GM21737 (cell line): ENCODE results near the gene BMP15.

Source experiments
- ATAC-seq: cut with Tn5 transposase; IDR thresholded peaks from one replicate; pipeline ENCODE4 v1.9.1; 2021; ENCODE audit warnings: mild to moderate bottlenecking, moderate library complexity; ENCODE audit not compliant: unreplicated experiment

The BMP15 gene

GRCh38 chrX:50910685-50911176 lies at the start of gene BMP15:
TSS of gene BMP15 (plus strand) at chrX:50910735. CDS start at chrX:50910784, 49 bp downstream.
- no peak for ATAC-seq

- ATAC-seq = no peak
Observed at GRCh38 chrX:50863471-50863870, 47.1 kb upstream of the BMP15 start.

GRCh38 chrX:50865311-50865710 lies 45.2 kb upstream of the BMP15 start:
- no peak for ATAC-seq

- ATAC-seq = no peak
Observed at GRCh38 chrX:50871922-50872453, 38.5 kb upstream of the BMP15 start.

- no peak for ATAC-seq
Observed at GRCh38 chrX:50874876-50875275, 35.7 kb upstream of the BMP15 start.

GRCh38 chrX:50876551-50876950 lies 34.0 kb upstream of the BMP15 start:
- no peak for ATAC-seq

GRCh38 chrX:50877310-50877709 lies 33.2 kb upstream of the BMP15 start:
- no peak for ATAC-seq

GRCh38 chrX:50881028-50881427 lies 29.5 kb upstream of the BMP15 start:
- no peak for ATAC-seq

- ATAC-seq = no peak
Observed at GRCh38 chrX:50888884-50889283, 21.7 kb upstream of the BMP15 start.

GRCh38 chrX:50889582-50889981 lies 21.0 kb upstream of the BMP15 start:
- no peak for ATAC-seq

GRCh38 chrX:50893047-50893446 lies 17.5 kb upstream of the BMP15 start:
- ATAC-seq = no peak

- ATAC-seq = no peak
Observed at GRCh38 chrX:50893466-50893865, 17.1 kb upstream of the BMP15 start.

- ATAC-seq = no peak
Observed at GRCh38 chrX:50905334-50905733, 5.2 kb upstream of the BMP15 start.

GRCh38 chrX:50913520-50913919 lies 3.0 kb downstream of the BMP15 start:
- ATAC-seq = no peak

GRCh38 chrX:50920132-50920531 lies 9.6 kb downstream of the BMP15 start:
- ATAC-seq = no peak

GRCh38 chrX:50927127-50927526 lies 16.6 kb downstream of the BMP15 start:
- ATAC-seq = no peak

GRCh38 chrX:50941638-50942037 lies 31.1 kb downstream of the BMP15 start:
- ATAC-seq = no peak

- no peak for ATAC-seq
Observed at GRCh38 chrX:50942471-50942870, 31.9 kb downstream of the BMP15 start.

- ATAC-seq = no peak
Observed at GRCh38 chrX:50952406-50952805, 41.9 kb downstream of the BMP15 start.

- ATAC-seq = no peak
Observed at GRCh38 chrX:50953832-50954231, 43.3 kb downstream of the BMP15 start.

- no peak for ATAC-seq
Observed at GRCh38 chrX:50962156-50962555, 51.6 kb downstream of the BMP15 start.

- ATAC-seq = no peak
Observed at GRCh38 chrX:50963842-50964241, 53.3 kb downstream of the BMP15 start.
